CD4-positive, alpha-beta T cell treated with Interferon alpha-2 for 1 hour (primary cell): Measurements from ENCODE around the gene CCDC28B.
A peak's percentile ranks its signal among the peaks of the same experiment; 100 is the strongest.

ENCODE experiments used
- DNase-seq, 2 donors: peaks; one replicate each; pipeline ENCODE4 v3.0.0-alpha.2; 2020 to 2022

The CCDC28B gene

DNA sequence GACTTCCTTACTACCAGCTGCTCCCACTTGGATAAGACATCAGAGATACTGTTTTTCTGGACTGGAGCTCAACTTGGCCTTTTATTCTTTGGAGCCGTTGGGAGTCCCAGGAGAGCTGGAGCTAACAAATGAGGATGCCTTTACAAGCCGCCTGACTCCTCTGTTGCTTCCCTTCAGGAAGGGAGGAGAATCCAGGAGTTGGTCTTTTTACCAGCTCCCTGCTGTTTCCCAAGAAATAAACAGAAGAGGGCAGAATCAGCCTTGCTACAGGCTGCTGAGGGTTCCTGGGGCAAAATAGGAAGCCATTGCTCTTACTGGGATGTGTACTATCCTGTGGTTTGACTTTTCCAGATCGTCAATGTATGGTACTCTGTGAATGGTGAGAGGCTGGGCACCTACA lies 23.3 kb downstream of the CCDC28B start:
- no peak for DNase-seq

GRCh38 chr1:32224285-32224684 lies 23.9 kb downstream of the CCDC28B start:
- DNase-seq: no peak

DNA sequence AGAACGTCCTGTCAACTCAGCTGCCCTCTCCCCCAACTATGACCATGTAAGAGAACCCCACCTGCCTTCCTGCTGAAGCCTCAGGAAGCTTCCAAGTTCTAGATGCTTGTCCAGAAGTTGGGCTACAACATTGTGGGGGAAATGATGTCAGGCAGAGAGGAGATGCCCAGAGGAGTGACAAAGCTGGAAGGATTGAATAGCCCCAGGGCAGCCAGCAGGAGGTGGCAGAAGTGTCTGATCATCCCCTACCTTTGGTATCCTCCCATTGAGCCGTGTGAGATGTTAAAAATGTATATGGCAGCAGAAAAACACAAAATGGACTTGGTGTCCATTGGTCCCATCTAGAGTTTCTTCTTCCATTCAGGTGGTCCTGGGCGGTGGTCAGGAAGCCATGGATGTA lies 28.4 kb downstream of the CCDC28B start:
- no peak for DNase-seq

GRCh38 chr1:32231843-32232432 lies 31.5 kb downstream of the CCDC28B start:
- DNase-seq: no peak

- DNase-seq: no peak
Measured at GRCh38 chr1:32232558-32233304, 32.3 kb downstream of the CCDC28B start.

DNA sequence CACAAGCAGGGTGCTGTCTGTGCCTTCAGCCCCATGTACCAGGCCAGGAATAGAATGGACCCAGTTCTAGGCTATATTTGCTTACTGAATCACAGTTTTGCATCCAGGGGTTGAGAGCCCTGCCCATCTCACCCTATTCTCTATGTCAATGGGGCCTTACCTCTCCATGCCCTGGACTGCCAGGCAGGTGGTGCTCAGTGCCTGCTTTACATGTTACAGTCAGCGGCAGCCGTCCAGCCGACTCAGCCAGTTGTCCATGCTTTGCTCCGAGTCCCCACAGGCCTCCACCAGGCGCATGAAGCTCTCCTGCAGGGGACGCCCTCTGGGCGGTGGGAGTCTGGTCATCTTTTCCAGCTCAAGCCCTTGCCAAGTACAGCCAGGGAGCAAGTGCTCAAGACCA lies 34.4 kb downstream of the CCDC28B start:
- DNase-seq: no peak

GRCh38 chr1:32239337-32239736 lies 38.9 kb downstream of the CCDC28B start:
- DNase-seq: no peak

GRCh38 chr1:32239790-32240139 lies 39.4 kb downstream of the CCDC28B start:
- DNase-seq: no peak

GRCh38 chr1:32240140-32240951 lies 40.0 kb downstream of the CCDC28B start:
- DNase-seq: peak; percentile 56 to 70

GRCh38 chr1:32241001-32241763 lies 40.8 kb downstream of the CCDC28B start:
- DNase-seq: peak in 1 of 2 donors; percentile 38

- DNase-seq: no peak
Measured at GRCh38 chr1:32242341-32242851, 42.0 kb downstream of the CCDC28B start.

GRCh38 chr1:32246888-32247273 lies 46.5 kb downstream of the CCDC28B start, which contains the start of gene FAM167B:
FAM167B (plus strand) TSS chr1:32247222; CDS start chr1:32247422, 200 bp downstream.
- DNase-seq: no peak

DNA sequence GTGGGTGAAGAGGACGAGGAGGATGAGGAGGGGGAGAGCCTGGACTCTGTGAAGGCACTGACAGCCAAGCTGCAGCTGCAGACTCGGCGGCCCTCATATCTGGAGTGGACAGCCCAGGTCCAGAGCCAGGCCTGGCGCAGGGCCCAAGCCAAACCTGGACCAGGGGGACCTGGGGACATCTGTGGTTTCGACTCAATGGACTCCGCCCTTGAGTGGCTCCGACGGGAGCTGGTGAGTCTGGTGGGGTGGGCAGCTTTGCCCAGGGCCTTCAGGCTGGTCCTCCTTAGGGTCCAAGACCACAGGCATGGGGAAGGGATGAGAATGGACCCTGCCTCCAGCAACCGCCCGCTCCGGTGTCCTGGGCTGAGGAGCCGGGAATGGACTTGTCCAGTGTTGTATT lies 47.1 kb downstream of the CCDC28B start:
- DNase-seq: no peak

GRCh38 chr1:32247983-32248889 lies 47.8 kb downstream of the CCDC28B start:
- DNase-seq: peak; percentile 75 to 82

DNA sequence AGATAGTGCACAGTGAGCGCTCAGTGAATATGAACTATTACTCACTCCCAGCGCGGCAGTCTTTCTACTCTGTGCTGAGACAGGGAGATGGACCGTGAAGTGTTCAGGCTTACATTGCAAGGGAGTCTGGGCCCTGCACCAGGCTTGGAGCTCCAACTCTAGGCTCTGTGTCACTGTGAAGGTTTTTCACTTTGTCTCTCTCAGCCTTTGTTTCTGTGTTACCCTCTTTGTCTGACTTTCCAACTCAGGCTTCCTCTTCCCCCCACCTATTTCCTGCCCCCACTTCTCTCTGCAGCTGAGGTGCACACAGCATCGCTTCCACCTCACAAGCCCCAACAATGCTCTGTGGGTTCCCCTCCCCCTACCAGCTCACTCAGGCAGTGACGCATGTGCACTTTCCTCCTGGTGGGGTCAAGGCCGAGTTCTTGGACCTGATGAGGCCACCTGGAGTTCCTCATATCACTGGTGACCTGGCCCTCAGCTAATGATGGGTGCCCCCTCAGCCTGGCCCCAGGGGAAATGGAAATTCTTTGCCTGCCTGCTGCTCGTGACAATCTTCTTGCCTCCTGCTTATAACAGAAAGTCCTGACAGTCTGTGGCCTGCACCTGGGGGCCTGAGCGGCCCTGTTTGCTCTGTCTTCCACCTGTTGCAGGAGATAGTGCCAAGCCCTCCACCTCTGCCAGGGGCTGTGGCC lies 49.6 kb downstream of the CCDC28B start:
- peak; percentile 85 to 88 for DNase-seq

DNA sequence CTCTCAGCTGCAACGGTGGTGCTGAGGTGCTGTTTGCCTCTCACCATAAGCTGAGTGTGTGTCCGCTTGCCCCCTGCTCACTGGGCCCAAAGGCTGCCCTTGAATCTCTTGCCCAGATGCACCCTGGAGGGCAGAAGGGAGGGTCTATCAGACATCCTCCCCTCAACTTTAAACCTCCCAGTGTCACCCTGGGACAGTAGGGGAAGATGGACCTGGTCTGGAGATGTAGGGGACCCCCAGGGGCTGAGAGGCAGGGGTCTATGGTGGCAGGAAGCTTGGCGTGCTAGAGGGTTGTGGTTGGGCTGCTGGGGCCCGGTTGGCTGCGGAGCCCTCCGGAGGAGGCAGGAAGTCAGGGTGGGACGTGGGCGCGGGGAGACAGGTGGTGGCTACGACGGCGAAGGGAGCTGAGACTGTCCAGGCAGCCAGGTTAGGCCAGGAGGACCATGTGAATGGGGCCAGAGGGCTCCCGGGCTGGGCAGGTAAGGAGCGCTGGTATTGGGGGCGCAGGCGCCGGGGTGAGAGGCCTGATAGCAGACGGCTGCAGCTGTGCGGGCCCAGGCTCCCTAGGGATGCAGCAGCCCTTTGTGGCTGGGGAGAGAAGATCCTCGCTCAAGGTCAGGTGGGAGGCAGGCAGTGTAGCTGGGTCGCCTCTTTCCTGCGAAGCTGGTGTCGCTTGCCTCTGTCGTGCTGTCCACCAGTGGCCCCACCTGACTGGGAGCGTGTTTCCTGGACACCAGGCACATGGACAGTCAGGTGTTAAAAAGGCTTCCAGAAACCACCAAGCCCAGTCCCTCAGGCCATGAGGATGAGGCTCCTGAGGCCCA lies 50.7 kb downstream of the CCDC28B start, which contains the start of gene LCK:
Gene LCK, plus strand, starts transcription at position 373 of the 824 bp plus-strand sequence. CDS start 23,065 bp downstream, outside the sequence.
- DNase-seq: peak; percentile 42 to 63
